Stimulated activated memory B cell treated with anti-CD40 and anti-IgM and Interleukin-4, amounts not matched to agents 10 μg/mL and 1 μg/mL and 100 μg/mL, for 72 hours (primary cell): ENCODE measurements around the gene INSYN2A.

Source experiments
- ATAC-seq: fragments of 150-1000 bp; cut with Tn5 transposase; 2 replicates; pipeline ENCODE4 v1.10.0; 2021
- H3K27ac Mint-ChIP-seq: one replicate; pipeline ENCODE4 v1.8.0; 2022; ENCODE audit warnings: mild to moderate bottlenecking, mixed read lengths
- H3K27me3 Mint-ChIP-seq: one replicate; pipeline ENCODE4 v1.8.0; 2022; ENCODE audit warnings: mixed read lengths
- H3K36me3 Mint-ChIP-seq: one replicate; pipeline ENCODE4 v1.8.0; 2022; ENCODE audit warnings: mixed read lengths
- H3K4me1 Mint-ChIP-seq: one replicate; pipeline ENCODE4 v1.8.0; 2022; ENCODE audit warnings: mixed read lengths
- H3K4me3 Mint-ChIP-seq: one replicate; pipeline ENCODE4 v1.8.0; 2022; ENCODE audit warnings: mild to moderate bottlenecking, moderate library complexity, mixed read lengths
- H3K9me3 Mint-ChIP-seq: one replicate; pipeline ENCODE4 v1.8.0; 2022; ENCODE audit warnings: mixed read lengths

The INSYN2A gene

DNA sequence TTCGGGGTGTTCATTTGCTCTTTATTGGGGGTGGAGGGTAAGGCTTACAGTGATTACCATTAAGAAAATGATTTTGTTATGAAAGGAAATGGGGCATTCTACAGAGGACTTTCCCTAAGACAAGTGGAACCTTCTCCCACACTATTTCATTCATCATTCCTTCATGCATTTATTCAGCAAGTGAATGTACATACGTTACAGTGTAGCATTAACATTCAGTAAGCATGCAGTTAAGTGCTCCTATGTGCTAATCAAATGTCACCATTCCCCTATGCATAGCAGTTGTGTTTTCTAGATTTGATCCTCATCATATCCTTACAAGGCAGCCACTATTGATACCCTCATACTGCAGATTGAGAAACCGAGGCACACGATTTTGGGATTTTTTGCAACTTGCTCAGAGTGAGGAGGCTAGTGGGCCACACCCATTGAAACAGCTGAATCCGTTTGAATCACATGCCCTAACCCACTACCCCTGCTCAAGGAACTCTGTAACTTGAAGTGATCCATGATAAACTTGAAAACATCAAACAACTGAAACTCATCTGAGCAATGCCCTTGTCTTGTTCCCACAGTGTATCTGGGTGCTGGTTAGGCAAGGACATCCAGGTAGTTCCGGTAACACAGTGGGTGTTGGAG is 16.7 kb downstream of the INSYN2A start:
- no peak for ATAC-seq
- Mint-ChIP-seq H3K27me3 (no peaks in the 10 kb centered on the region), H3K9me3 (peaks cover 3% of the 10 kb centered on the region), H3K36me3 (no peaks in the 10 kb centered on the region), H3K27ac (no peak overlapping the region), H3K4me3 (no peak overlapping the region), H3K4me1 (no peaks in the 10 kb centered on the region)

DNA sequence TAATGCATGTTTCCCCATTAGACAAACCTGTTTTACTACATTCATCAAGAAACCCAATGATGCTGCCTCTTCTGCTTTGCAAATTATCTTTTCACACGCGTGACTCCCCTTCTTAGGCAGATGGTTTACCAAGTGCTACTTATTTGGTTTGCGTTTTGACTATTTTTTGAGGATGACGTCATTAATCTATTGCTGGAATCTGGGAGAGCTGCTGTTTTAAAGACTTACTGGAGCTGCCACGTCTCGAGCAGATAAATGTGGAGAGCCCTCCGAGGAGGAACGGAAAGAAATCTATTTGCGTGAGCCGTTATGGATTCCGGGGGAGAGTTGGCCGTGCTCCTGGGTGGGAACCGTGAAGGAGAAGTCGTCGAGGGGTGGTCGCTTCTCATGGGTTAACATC is 19.7 kb downstream of the INSYN2A start:
- Mint-ChIP-seq H3K4me3 (no peak overlapping the region), H3K36me3 (no peaks in the 10 kb centered on the region), H3K9me3 (peaks cover 3% of the 10 kb centered on the region), H3K4me1 (no peaks in the 10 kb centered on the region), H3K27ac (no peak overlapping the region), H3K27me3 (no peaks in the 10 kb centered on the region)
- no peak for ATAC-seq

DNA sequence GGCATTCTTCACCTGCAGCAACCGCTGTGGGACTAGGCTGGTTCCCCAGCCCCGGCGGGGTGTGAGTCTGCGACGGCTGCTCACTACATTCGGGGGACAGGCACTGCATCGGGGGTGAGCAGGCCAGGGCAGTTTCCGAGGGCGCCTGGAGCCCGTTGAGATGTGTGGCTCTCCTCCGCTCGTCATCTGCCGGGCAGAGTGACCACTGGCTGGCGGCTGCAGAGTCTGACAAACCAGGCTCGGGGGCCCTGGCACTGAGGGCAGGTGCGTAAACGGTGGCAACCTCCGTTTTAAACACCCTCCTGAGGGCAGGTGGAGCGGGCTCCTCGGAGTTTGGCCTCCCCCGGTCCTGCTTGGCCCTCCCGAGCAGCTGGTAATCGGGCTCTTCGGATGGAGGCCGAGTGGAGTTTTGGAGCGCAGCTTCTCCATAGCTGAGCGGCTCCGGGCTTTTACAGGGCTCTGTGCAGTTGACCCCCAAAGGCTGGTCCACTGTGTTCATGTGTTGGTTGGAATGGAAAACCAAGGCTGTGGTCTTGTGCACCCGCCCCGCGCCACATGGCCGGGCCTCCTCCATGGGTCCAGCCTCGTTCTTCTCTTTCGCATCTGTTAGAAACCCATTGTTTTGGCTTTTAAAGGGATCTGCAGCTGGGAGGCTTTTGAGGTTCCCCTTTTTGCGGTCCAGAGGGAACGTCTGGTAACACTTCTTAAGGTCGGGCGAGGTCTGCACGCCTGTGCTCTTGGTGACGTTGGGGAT is 20.9 kb downstream of the INSYN2A start:
- Mint-ChIP-seq H3K36me3 (no peaks in the 10 kb centered on the region), H3K4me3 (no peak overlapping the region), H3K27ac (no peak overlapping the region), H3K4me1 (no peaks in the 10 kb centered on the region), H3K9me3 (peaks cover 3% of the 10 kb centered on the region), H3K27me3 (no peaks in the 10 kb centered on the region)
- ATAC-seq = no peak

DNA sequence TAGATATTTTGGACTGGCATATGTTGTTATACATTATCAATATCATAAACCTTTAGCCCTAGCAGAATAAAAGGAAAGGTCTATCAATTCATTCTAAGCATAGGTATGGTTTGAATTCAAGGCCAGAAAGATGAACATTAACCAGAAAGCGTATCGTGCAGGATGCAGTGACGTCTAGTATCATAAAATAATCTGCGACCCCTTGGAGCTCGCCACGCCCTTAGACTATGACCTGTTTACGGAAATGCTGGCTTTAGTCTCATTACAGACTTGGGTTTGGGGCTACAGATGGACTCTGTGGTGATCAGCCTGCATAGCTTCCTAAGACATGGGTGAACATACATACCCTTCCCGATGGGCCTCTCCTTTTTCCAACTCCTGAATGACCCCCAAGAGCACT is 21.5 kb downstream of the INSYN2A start:
- Mint-ChIP-seq H3K9me3 (peaks cover 3% of the 10 kb centered on the region), H3K4me1 (no peaks in the 10 kb centered on the region), H3K27ac (no peak overlapping the region)

DNA sequence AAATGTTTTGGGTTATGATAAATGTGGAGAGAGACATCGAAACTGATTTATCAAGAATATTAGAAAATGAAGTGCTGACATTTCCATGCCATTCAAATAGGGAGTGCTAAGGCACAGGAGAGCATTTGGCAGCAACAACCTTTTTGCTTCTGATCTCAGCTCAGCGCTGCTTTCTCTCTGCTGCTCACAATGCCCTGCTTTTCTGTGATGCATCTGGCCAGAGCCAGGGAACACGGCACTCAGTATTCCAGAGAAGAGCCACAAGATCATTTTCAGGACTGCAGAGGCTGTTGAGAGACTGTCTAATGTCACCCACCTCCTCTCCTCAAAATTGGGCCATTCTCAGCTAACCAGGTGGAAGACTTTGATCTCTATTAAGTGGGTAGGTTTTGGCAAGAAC is 28.1 kb downstream of the INSYN2A start:
- Mint-ChIP-seq H3K9me3 (no peaks in the 10 kb centered on the region), H3K27ac (no peak overlapping the region), H3K27me3 (no peaks in the 10 kb centered on the region), H3K36me3 (no peaks in the 10 kb centered on the region), H3K4me1 (no peaks in the 10 kb centered on the region), H3K4me3 (no peak overlapping the region)
- no peak for ATAC-seq

More for the DNA sequence above, 21.5 kb downstream of the INSYN2A start:
- H3K4me3 Mint-ChIP-seq = no peak overlapping the region
- ATAC-seq = no peak
- no peaks in the 10 kb centered on the region for H3K27me3 Mint-ChIP-seq
- H3K36me3 Mint-ChIP-seq = no peaks in the 10 kb centered on the region

DNA sequence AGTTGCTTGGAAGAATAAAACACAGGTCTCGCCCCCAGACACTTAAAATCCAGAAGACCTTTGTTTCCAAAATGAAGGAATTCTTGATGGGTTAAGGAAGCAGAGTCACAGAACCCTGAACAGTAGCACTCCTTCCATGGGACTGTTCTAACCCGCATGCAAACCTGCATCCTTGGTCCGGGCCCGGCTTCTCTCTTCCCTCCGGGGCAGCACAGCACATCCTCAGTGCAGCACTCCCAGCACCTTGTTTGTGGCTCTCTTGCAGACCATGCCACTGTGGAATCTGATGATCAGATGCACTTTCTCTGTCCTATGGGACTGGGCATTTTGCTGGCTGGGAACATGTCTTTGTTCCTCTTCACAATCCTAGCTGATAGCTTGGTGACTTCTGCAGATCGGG is 33.5 kb downstream of the INSYN2A start:
- Mint-ChIP-seq H3K9me3 (no peaks in the 10 kb centered on the region), H3K27ac (no peak overlapping the region), H3K4me1 (no peaks in the 10 kb centered on the region), H3K27me3 (no peaks in the 10 kb centered on the region), H3K36me3 (no peaks in the 10 kb centered on the region), H3K4me3 (no peak overlapping the region)
- no peak for ATAC-seq

DNA sequence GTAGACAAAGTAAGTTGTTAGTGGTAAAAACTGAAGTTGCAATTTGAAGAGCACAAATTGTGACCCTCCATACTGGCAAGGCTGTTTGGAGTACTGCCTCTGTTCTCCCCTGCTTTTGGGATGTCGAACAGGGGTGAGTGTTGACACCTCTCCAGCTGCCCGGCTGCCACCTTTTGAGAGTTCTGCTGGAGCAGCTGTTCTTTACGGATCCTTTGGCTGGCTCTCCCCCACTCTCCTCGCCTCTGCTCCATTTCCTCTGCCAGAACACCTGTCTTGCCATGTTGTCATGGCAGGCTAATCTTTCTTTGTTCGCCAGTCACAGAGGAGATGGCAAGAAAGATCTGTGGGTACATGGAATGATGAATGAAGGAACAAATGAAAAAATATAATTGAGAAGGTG is 34.9 kb downstream of the INSYN2A start:
- Mint-ChIP-seq H3K27me3 (no peaks in the 10 kb centered on the region), H3K36me3 (no peaks in the 10 kb centered on the region), H3K4me1 (no peaks in the 10 kb centered on the region), H3K27ac (no peak overlapping the region), H3K4me3 (no peak overlapping the region), H3K9me3 (no peaks in the 10 kb centered on the region)
- no peak for ATAC-seq

DNA sequence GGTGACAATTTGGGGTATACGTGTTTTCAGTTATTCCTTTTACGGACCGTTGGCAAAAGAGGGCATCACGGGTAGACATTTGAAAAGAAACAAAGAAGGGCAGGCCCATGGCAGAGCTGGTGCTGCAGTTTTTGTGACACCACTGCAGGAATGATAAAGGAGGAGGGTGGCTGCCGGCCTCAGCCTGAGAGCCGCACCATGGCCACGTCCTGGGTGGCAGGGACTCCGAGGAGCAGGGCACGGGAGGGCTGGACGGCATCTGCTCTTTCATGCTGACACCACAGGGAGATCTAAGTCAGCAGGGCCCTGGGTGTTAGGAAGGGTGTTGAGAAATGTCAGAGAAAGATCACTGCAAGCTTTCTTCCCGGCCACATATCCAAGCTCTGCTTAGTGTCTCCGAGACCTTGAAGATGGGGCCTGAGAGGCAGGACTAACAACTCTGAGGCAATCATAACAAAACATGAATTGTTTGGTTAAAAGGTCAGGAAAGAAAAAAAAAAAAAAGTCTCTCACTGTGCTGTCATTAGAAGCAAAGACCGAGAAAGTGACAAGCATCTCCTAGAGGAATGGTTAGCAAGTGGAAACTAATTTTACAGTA is 36.6 kb downstream of the INSYN2A start:
- no peaks in the 10 kb centered on the region for H3K9me3 Mint-ChIP-seq
- no peaks in the 10 kb centered on the region for H3K27me3 Mint-ChIP-seq
- no peak overlapping the region for H3K27ac Mint-ChIP-seq
- H3K4me1 Mint-ChIP-seq = no peaks in the 10 kb centered on the region
- no peak overlapping the region for H3K4me3 Mint-ChIP-seq
- H3K36me3 Mint-ChIP-seq = no peaks in the 10 kb centered on the region
- no peak for ATAC-seq

DNA sequence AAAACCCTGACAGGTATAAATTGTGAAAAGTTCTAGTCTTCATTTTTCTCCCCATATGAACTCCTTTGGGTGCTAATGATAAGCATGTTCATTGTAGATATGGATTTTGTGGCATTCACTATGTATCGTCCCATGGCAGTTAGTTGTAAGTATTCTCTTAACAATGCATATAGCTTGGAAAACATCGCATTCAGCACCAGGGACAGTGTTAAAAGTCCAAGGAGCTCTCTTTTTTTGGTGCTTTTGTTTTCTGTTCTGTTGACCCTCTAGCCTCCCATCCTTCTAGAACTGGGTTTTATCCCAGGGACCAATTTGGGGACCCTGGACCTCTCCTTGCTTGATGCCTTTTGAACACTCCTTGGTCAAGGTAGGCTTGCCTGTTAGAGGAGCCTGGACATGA is 37.7 kb downstream of the INSYN2A start:
- no peaks in the 10 kb centered on the region for H3K4me1 Mint-ChIP-seq
- no peak overlapping the region for H3K27ac Mint-ChIP-seq
- H3K36me3 Mint-ChIP-seq = no peaks in the 10 kb centered on the region
- no peaks in the 10 kb centered on the region for H3K27me3 Mint-ChIP-seq
- H3K9me3 Mint-ChIP-seq = no peaks in the 10 kb centered on the region
- H3K4me3 Mint-ChIP-seq = no peak overlapping the region
- ATAC-seq = no peak

DNA sequence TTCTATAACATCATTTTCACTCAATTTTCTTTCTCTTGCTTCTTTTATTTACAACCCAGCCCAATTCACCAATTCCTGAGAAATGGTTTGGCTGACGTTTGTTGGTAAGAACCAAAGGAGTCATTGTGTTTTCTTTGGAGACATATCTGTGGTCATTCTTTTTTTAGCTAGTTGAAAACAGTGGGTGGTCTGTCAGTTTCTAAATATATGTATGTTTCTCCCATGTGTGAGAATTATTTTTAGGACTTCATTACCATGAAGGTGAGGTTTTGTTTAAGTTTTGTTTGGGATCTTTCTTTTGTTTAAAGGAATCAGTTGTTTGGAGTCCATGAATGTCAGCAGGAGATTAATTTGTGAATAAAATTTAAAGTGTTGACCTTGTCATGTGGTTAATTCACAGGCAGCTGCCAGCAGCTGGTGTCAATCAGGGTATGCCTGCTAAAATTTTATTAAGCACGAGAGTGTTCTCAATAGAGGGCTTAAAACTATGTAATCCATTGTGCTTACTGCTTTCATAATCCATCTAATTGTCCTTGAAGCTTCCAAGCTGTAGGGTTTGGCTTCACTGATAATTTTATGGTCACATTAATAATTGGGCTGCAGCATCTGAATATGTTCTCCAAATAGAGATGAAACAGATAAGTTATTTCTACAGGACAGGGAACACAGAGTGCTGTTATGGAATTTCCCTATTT is 38.7 kb downstream of the INSYN2A start:
- no peaks in the 10 kb centered on the region for H3K36me3 Mint-ChIP-seq
- ATAC-seq = no peak
- no peaks in the 10 kb centered on the region for H3K9me3 Mint-ChIP-seq
- H3K27me3 Mint-ChIP-seq = no peaks in the 10 kb centered on the region
- no peak overlapping the region for H3K4me3 Mint-ChIP-seq
- no peak overlapping the region for H3K27ac Mint-ChIP-seq
- H3K4me1 Mint-ChIP-seq = no peaks in the 10 kb centered on the region

DNA sequence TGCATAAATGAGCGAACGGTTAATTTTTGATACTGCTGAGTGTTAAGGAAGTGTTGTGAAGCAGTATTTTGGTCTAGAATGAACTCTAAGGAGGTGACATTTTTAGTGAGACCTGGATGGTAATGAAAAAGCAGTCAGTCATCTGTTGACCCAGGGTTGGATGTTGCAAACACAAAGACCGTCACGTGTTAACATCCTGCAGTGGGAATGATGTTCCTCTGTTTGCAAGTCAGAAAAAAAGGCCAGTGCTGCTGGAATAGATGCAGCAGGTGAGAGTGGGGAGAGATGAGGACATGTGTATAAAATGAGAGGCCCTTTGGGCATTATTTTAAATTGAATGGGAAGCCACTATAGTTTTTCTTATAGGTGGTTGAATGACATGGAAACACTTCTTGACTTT is 39.3 kb downstream of the INSYN2A start:
- no peak overlapping the region for H3K4me3 Mint-ChIP-seq
- no peaks in the 10 kb centered on the region for H3K4me1 Mint-ChIP-seq
- no peaks in the 10 kb centered on the region for H3K36me3 Mint-ChIP-seq
- H3K27me3 Mint-ChIP-seq = no peaks in the 10 kb centered on the region
- H3K27ac Mint-ChIP-seq = no peak overlapping the region
- no peak for ATAC-seq
- H3K9me3 Mint-ChIP-seq = no peaks in the 10 kb centered on the region

DNA sequence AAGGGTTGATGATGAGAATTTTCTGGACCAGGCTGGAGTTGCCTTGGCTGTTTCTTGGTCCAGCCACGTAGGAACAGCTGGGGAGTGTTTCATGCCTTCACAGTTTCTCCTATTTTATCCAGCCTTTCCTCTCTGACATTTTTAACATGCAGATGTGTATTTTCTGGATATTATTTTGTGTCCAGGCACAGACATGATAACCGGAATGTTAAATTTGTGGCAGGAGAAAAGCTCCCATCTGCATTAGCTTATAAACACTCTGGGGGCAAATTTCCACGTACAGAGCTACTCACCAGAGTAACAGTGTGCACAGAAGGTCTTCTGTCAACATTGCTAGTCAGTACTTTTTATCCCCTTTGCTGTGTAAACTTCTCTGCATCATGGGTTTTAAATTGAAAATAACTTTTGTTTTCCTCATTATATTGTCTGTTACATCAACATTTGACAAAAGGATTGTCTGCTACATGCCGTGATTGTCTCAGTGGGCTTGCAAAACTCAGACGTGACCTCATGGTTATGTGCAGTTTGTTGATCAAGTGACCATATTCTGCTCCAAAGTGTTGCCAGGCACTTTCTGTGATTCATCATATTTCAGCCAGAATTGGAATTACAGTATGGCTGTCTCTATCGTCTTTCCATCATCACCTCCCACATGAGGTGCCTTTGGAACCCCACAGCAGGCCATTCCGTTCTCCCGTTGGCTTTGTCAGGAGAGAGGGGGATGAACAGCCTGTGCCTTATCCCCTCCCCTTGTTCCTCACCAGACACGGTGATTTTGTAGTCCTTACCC is 41.4 kb downstream of the INSYN2A start:
- H3K4me1 Mint-ChIP-seq = no peaks in the 10 kb centered on the region
- no peaks in the 10 kb centered on the region for H3K9me3 Mint-ChIP-seq
- no peaks in the 10 kb centered on the region for H3K27me3 Mint-ChIP-seq
- no peak for ATAC-seq
- H3K27ac Mint-ChIP-seq = no peak overlapping the region
- no peaks in the 10 kb centered on the region for H3K36me3 Mint-ChIP-seq
- no peak overlapping the region for H3K4me3 Mint-ChIP-seq

DNA sequence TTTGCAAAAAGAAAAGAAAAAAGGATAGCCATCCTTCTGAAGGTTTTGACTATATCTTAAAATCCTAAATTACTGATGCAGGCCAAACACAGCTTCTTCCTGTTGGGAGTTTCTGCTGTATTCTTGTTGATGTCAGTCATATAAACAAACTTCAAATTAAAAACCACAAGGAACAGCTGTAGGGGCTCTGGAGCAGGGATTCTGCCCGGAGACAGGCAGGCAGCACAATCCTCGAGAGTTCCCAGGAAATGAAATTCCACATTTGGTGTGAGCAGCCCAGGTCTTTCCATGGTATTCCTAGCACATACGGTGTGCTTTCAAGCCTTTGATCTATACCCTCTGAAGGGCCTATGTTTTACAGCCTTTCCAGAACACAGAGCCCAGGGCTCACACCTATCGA is 43.2 kb downstream of the INSYN2A start:
- no peak for ATAC-seq
- no peaks in the 10 kb centered on the region for H3K27me3 Mint-ChIP-seq

DNA sequence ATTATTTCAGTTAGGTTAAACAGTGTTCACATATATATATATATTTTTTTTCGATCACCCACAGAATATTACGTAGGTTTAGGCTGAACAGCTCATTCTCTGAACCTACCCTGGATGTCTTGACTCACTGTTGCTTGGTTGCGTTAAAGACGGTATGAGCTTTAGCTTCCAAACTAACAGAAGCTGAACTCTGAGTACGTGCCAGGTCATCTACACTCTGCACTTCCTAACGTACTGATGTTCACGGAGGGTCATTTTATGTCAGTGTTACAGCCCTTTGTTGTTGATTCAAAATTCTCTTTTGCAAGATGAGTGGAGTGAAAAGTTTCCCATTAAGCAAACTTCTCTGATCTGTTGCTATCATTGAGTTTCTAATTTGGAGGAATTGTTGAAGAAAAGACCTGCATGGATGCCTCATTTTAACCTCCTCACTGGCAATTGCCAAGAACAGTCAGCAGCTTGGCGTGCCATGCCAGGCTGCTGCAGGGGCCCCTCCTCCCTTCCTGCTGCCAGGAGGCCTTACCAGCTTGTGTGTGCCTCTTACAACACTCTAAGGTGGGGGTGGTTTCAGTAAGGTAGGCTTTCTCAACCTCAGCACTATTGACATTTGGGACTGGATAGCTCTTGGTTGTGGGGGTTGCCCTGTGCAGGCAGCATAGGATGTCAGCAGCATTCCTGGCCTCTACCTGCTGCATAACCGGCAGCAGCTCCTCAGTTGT is 44.3 kb downstream of the INSYN2A start:
- H3K4me1 Mint-ChIP-seq = no peaks in the 10 kb centered on the region
- H3K27me3 Mint-ChIP-seq = no peaks in the 10 kb centered on the region
- no peak overlapping the region for H3K4me3 Mint-ChIP-seq
- H3K9me3 Mint-ChIP-seq = peaks cover 3% of the 10 kb centered on the region
- no peak overlapping the region for H3K27ac Mint-ChIP-seq
- no peak for ATAC-seq
- no peaks in the 10 kb centered on the region for H3K36me3 Mint-ChIP-seq

More for the DNA sequence above, 43.2 kb downstream of the INSYN2A start:
- H3K27ac Mint-ChIP-seq = no peak overlapping the region
- H3K36me3 Mint-ChIP-seq = no peaks in the 10 kb centered on the region
- H3K4me1 Mint-ChIP-seq = no peaks in the 10 kb centered on the region
- H3K4me3 Mint-ChIP-seq = no peak overlapping the region
- H3K9me3 Mint-ChIP-seq = no peaks in the 10 kb centered on the region
